H9 (cell line): ENCODE data around the gene PRMT7. TPM values are rescaled to one million over a fixed set of nuclear protein-coding genes. Genes with fewer than 3 reads are reported as not detected.

Source experiments
- DNase-seq: peaks from one replicate; pipeline ENCODE4 v3.0.0-alpha.2; 2017
- H2AFZ ChIP-seq: one replicate; pipeline ENCODE4 v1.6.1; 2013; ENCODE audit warnings: mild to moderate bottlenecking, low read length, control low read depth, moderate library complexity
- H2AK5ac ChIP-seq: 2 replicates; pipeline ENCODE4 v1.6.1; 2013; ENCODE audit warnings: low read length, control low read depth, mixed read lengths; ENCODE audit not compliant: insufficient read length
- H2BK120ac ChIP-seq: one replicate; pipeline ENCODE4 v1.6.1; 2013; ENCODE audit warnings: low read depth, mild to moderate bottlenecking, low read length, control low read depth, inconsistent platforms; ENCODE audit not compliant: poor library complexity, severe bottlenecking
- H2BK12ac ChIP-seq: 2 replicates; pipeline ENCODE4 v1.6.1; 2013; ENCODE audit warnings: low read length, control low read depth, mixed read lengths, low read depth; ENCODE audit not compliant: insufficient read length
- H2BK15ac ChIP-seq: 2 replicates; pipeline ENCODE4 v1.6.1; 2013; ENCODE audit warnings: low read depth, low read length, control low read depth
- H2BK20ac ChIP-seq: one replicate; pipeline ENCODE4 v1.6.1; 2013; ENCODE audit warnings: low read depth, mild to moderate bottlenecking, low read length, control low read depth, inconsistent platforms; ENCODE audit not compliant: poor library complexity, severe bottlenecking
- H2BK5ac ChIP-seq: 2 replicates; pipeline ENCODE4 v1.6.1; 2013; ENCODE audit warnings: low read length, control low read depth, mixed read lengths; ENCODE audit not compliant: insufficient read length
- H3K14ac ChIP-seq: 2 replicates; pipeline ENCODE4 v1.6.1; 2013; ENCODE audit warnings: low read length, control low read depth; ENCODE audit not compliant: insufficient read depth
- H3K18ac ChIP-seq: 2 replicates; pipeline ENCODE4 v1.6.1; 2013; ENCODE audit warnings: low read depth, mild to moderate bottlenecking, mixed read lengths, low read length, control low read depth; ENCODE audit not compliant: insufficient read length
- H3K23ac ChIP-seq: 2 replicates; pipeline ENCODE4 v1.6.1; 2013; ENCODE audit warnings: low read length, control low read depth, mixed read lengths, low read depth; ENCODE audit not compliant: insufficient read length
- H3K23me2 ChIP-seq: 2 replicates; pipeline ENCODE4 v1.6.1; 2013; ENCODE audit warnings: low read depth, mild to moderate bottlenecking, mixed read lengths, low read length, control low read depth; ENCODE audit not compliant: insufficient read length, poor library complexity, severe bottlenecking
- H3K27ac ChIP-seq: 2 replicates; pipeline ENCODE4 v1.5.1; 2013; ENCODE audit warnings: low read length, control low read depth, mixed read lengths, low read depth; ENCODE audit not compliant: insufficient read length
- H3K27me3 ChIP-seq: 2 replicates; pipeline ENCODE4 v1.6.1; 2013; ENCODE audit warnings: low read length, control low read depth, inconsistent platforms; ENCODE audit not compliant: insufficient read depth
- H3K4ac ChIP-seq: 2 replicates; pipeline ENCODE4 v1.6.1; 2013; ENCODE audit warnings: low read depth, mild to moderate bottlenecking, control low read depth, inconsistent platforms, low read length, moderate library complexity
- H3K4me1 ChIP-seq: 2 replicates; pipeline ENCODE4 v1.6.1; 2013; ENCODE audit warnings: low read length, control low read depth, inconsistent platforms; ENCODE audit not compliant: insufficient read depth
- H3K4me2 ChIP-seq: 2 replicates; pipeline ENCODE4 v1.6.1; 2013; ENCODE audit warnings: low read length, control low read depth, mixed read lengths; ENCODE audit not compliant: insufficient read length, insufficient read depth
- H3K56ac ChIP-seq: 2 replicates; pipeline ENCODE4 v1.6.1; 2013; ENCODE audit warnings: low read depth, mild to moderate bottlenecking, mixed read lengths, low read length, control low read depth; ENCODE audit not compliant: insufficient read length
- H3K79me1 ChIP-seq: 2 replicates; pipeline ENCODE4 v1.6.1; 2013; ENCODE audit warnings: low read depth, mild to moderate bottlenecking, moderate library complexity, low read length, control low read depth, inconsistent platforms; ENCODE audit not compliant: insufficient read depth, poor library complexity, severe bottlenecking
- H3K79me2 ChIP-seq: 2 replicates; pipeline ENCODE4 v1.6.1; 2013; ENCODE audit warnings: low read length, control low read depth, inconsistent platforms; ENCODE audit not compliant: insufficient read depth
- H3K9ac ChIP-seq: 2 replicates; pipeline ENCODE4 v1.6.1; 2013; ENCODE audit warnings: low read length, control low read depth, mixed read lengths; ENCODE audit not compliant: insufficient read length; ENCODE audit errors: extremely low read depth
- H3K9me3 ChIP-seq: one replicate; pipeline ENCODE4 v1.6.1; 2013; ENCODE audit warnings: low read depth, low read length, inconsistent platforms; ENCODE audit not compliant: control insufficient read depth
- H3T11ph ChIP-seq: one replicate; pipeline ENCODE4 v1.6.1; 2013; ENCODE audit warnings: mild to moderate bottlenecking, low read length, control low read depth, inconsistent platforms
- H4K20me1 ChIP-seq: one replicate; pipeline ENCODE4 v1.6.1; 2013; ENCODE audit not compliant: control insufficient read depth, insufficient read length, insufficient read depth
- H4K5ac ChIP-seq: 2 replicates; pipeline ENCODE4 v1.6.1; 2013; ENCODE audit warnings: low read depth, mild to moderate bottlenecking, mixed read lengths, low read length, control low read depth; ENCODE audit not compliant: insufficient read length
- H4K8ac ChIP-seq: replicated peaks from 2 replicates; pipeline ENCODE4 v1.6.1; 2013; ENCODE audit warnings: low read length, control low read depth, mixed read lengths, low read depth; ENCODE audit not compliant: insufficient read length
- H4K91ac ChIP-seq: 2 replicates; pipeline ENCODE4 v1.6.1; 2013; ENCODE audit warnings: low read depth, mild to moderate bottlenecking, moderate library complexity, mixed read lengths, low read length, control low read depth; ENCODE audit not compliant: insufficient read length
- H3K27ac Mint-ChIP-seq, 3 experiments: 2 replicates in 2 of 3; 3 replicates in 1 of 3; pipeline ENCODE4 v1.8.0; 2020 to 2021; ENCODE audit warnings: mixed read lengths in 3 of 3, mild to moderate bottlenecking in 1 of 3, moderate library complexity in 1 of 3
- H3K27me3 Mint-ChIP-seq: 2 replicates; pipeline ENCODE4 v1.8.0; 2021; ENCODE audit warnings: low read depth, mild to moderate bottlenecking, moderate library complexity, mixed read lengths
- H3K36me3 Mint-ChIP-seq, 3 experiments: 2 replicates in 2 of 3; 3 replicates in 1 of 3; pipeline ENCODE4 v1.8.0; 2020 to 2021; ENCODE audit warnings: low read depth in 3 of 3, mixed read lengths in 3 of 3; ENCODE audit not compliant: insufficient read depth in 1 of 3
- H3K4me1 Mint-ChIP-seq, 2 experiments: 2 replicates each; pipeline ENCODE4 v1.8.0; 2020; ENCODE audit warnings: mixed read lengths in 2 of 2
- H3K4me3 Mint-ChIP-seq, 2 experiments: 2 replicates in 1 of 2; 3 replicates in 1 of 2; pipeline ENCODE4 v1.8.0; 2020 to 2021; ENCODE audit warnings: mild to moderate bottlenecking in 2 of 2, mixed read lengths in 2 of 2, moderate library complexity in 1 of 2
- H3K9me3 Mint-ChIP-seq, 2 experiments: 2 replicates in 1 of 2; 3 replicates in 1 of 2; pipeline ENCODE4 v1.8.0; 2020; ENCODE audit warnings: mild to moderate bottlenecking in 2 of 2, mixed read lengths in 2 of 2, moderate library complexity in 1 of 2
- CTCF ChIP-seq: fragments of 200-600 bp; sonication (generic); conservative IDR thresholded peaks from 3 replicates; pipeline ENCODE4 v1.8.0; 2021; ENCODE audit warnings: antibody characterized with exemption, mild to moderate bottlenecking
- WGBS: extraction: QIAGEN DNeasy Blood & Tissue Kit; methylation state at CpG from one replicate; pipeline ENCODE4 v1.1.7; 2013; ENCODE audit warnings: missing lambda C conversion rate, low lambda C conversion rate, mixed read lengths; ENCODE audit not compliant: insufficient read length; ENCODE audit errors: extremely low coverage; 5-methylcytosine and 5-hydroxymethylcytosine counted together
- total RNA-seq: library from RNA; stranded (reverse); gene quantifications from 2 replicates; pipeline ENCODE4 v1.2.1, GENCODE V29; 2021

PRMT7 gene
- total RNA-seq, 1 experiment from 2014 or later, result 56.6 TPM

GRCh38 chr16:68367440-68367839, 56.6 kb downstream of the PRMT7 start:
- no peak overlapping the region for H3K23ac ChIP-seq
- no peak overlapping the region for H2BK20ac ChIP-seq
- H2BK5ac ChIP-seq, result no peak overlapping the region
- WGBS, result no CpG with 5 or more reads among the region's 20 CpGs
- no peak overlapping the region for H2BK15ac ChIP-seq
- no peaks in the 10 kb centered on the region for H4K20me1 ChIP-seq
- H3K14ac ChIP-seq, result no peak overlapping the region
- H3K56ac ChIP-seq, result no peak overlapping the region
- no peak for TF ChIP-seq CTCF
- H3K4me1 ChIP-seq, result no peaks in the 10 kb centered on the region
- no peak overlapping the region for H4K8ac ChIP-seq
- Mint-ChIP-seq H3K27ac (no peak overlapping the region), H3K36me3 (no peaks in the 10 kb centered on the region), H3K27me3 (peaks cover 8% of the 10 kb centered on the region), H3K4me1 (peaks cover 25 to 48% of the 10 kb centered on the region in 2 experiments), H3K9me3 (no peaks in the 10 kb centered on the region), H3K4me3 (no peak overlapping the region)
- H3K4me2 ChIP-seq, result no peak overlapping the region
- no peak for DNase-seq
- H2AFZ ChIP-seq, result no peak overlapping the region
- no peaks in the 10 kb centered on the region for H3K27me3 ChIP-seq
- H3K79me1 ChIP-seq, result no peaks in the 10 kb centered on the region
- H3K4ac ChIP-seq, result no peak overlapping the region
- H3T11ph ChIP-seq, result no peak overlapping the region
- no peak overlapping the region for H2BK12ac ChIP-seq
- no peaks in the 10 kb centered on the region for H3K79me2 ChIP-seq
- no peak overlapping the region for H2AK5ac ChIP-seq
- no peak overlapping the region for H2BK120ac ChIP-seq
- no peak overlapping the region for H4K91ac ChIP-seq
- no peak overlapping the region for H4K5ac ChIP-seq
- H3K9ac ChIP-seq, result no peak overlapping the region
- no peak overlapping the region for H3K27ac ChIP-seq
- H3K23me2 ChIP-seq, result no peaks in the 10 kb centered on the region
- no peak overlapping the region for H3K18ac ChIP-seq
- H3K9me3 ChIP-seq, result no peaks in the 10 kb centered on the region
